ENCODE results near the gene C9orf153.

The C9orf153 gene

DNA sequence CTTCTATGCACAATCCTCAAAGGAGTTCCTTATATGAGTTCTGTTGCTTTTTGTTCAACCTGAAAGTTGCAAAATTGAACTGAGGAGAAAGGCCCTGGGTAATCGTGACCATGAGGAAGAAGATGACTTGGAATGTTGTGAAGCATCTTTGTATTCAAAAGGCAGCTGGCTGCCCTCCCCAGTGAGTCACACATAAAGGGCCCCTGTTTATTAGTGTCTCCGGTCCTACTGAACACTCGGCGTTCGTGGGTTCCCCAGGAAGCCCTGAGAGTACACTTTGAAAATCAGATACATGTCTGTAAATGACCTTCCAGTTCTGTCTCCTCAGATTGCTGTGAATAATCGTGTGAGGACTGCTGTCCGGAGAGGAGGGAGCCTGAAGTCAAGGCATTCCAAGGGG, 73.6 kb downstream of the C9orf153 start:
- DNase-seq, result no peak

DNA sequence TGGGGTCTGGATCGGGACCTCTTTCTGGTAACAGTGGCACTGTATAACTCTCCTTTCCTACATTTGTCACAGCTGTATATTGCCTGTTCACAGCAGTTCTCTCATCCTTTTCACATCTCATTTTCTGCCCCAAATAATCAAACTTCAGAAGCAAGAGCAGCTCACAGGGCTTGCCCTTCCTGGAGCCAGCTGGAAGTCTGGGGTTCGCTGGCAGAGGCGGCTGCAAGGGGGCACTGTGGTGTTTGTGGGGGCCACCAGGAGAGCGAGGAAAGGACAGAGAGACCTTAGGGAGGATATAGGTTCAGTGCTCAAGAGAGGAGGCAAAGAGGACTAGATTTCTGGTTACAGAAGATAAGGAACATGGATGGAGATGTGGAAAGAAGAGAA, 75.3 kb downstream of the C9orf153 start:
- DNase-seq, result no peak

DNA sequence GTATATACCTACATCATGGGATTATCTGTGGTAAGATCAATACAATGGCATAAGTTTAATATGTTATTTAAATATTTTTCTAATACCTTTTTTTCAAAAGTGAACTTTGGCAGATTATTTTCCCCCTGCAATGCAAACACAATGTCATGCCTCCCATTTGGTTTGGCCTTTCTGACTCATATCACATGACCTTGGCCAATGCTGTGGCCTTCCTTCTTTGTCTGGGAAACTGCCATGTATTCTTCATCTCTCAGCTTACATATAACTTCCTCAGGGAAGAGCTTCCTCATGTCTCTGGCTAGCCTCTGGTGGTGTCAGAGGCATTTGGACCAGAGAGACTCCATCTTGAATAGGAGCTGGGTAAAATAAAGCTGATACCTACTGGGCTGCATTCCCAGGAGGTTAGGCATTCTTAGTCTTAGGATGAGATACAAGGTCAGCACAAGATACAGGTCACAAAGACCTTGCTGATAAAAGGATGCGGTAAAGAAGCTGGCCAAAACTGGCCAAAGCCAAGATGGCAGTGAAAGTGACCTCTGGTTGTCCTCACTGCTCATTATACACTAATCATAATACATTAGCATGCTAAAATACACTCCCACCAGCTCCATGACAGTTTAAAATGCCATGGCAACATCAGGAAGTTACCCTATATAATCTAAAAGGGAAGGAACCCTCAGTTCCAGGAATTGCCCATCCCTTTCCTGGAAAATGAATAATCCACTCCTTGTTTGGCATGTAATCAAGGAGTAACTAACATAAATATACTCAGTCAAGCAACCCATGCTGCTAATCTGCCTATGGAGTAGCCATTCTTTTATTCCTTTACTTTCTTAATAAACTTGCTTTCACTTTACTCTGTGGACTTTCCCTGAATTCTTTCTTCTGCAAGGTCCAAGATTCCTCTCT, 76.0 kb downstream of the C9orf153 start:
- no peak for DNase-seq

DNA sequence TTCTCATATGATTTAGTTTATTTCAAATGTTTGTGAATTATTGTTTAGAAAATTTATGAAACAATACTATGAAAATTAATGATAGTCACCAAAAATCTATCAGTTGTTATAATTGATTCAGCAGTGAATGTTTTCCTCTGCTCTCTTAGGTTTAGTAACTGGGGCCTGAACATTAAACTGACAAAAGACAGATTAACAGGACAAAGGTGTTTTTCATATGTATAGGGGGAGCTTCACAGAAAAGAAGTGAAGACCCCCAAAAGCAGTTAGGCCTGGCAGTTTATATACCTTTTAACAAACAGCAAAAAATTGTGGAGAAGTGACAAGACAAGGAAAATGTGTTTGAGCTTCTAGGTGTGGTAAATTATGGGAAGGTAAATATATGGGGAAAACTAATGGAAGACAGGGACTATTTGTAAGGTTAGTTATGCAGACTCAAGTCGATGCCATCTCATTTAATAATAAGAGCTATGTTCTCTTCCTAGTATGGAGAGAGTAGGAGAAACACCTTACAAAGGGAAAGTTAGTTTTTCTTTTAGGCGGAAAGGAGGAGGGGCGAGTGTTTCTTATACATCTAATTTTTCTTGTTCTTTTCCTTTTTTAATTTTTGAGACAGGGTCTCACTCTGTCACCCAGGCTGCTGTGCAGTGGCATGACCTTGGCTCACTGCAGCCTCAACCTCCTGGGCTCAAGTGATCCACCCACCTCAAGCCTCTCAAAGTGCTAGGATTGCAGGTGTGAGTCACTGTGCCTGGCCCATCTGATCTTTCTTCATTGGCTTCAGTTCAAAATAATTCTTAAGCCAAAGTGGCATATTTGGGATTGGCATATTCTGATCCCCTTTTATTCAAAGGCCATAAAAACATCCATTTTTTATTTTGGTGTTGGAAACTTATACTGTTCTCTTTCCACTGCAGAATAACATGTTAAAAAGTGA, 77.8 kb downstream of the C9orf153 start:
- no peak for DNase-seq

DNA sequence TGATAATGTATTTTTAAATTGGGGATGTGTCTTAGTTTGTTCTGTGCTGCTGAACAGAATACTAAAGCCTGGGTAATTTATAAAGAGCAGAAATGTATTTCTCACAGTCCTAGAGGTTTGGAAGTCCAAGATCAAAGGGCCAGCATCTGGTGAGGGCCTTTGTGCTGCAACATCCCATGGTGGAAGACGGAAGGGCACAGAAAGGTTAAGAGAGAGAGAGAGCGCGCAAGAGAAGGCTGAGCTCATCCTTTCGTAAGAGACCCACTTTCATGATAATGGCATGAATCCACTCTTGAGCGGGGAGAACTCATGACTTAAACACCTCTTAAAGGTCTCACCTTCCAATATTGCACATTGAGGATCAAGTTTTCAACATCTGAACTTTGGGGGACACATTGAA, 81.0 kb downstream of the C9orf153 start:
- no peak for DNase-seq

DNA sequence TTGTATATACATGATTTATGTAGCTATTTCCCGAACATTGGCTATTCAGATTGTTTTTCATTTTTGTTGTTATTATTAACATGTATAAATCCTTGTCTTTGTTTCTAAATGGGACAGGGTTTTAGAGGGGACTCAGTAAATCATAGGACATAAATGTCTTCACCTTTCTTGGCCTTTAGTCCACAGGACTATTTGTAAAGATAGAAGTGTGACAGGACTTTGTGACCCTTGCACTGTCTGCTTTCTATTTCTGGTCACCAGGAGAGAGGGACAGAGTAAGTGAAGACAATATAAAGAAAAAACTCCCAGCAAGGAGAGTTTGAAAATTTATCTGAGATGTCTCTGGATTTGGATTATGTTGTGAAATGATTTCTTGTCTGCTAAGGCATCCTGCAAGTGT, 81.5 kb downstream of the C9orf153 start:
- no peak for DNase-seq

DNA sequence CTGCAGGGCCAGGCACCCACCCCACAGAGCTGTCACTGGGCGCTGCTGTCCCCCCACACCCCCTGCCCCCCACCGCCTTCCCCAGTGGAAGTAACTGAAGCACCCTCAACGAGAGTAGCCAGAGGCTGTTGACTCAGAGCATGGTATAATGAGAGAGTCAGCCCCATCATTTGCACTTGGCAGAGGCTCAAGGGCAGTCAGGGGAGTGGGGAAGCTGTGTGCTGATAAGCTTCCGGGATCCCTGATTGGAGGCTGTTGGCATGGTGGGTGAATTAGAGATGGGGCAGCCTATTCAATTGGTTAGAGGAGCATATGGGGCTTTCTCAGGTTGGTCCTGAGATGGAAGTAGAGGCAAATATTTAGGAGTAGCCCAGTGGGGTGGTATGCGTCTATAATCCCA, 83.0 kb downstream of the C9orf153 start:
- no peak for DNase-seq

DNA sequence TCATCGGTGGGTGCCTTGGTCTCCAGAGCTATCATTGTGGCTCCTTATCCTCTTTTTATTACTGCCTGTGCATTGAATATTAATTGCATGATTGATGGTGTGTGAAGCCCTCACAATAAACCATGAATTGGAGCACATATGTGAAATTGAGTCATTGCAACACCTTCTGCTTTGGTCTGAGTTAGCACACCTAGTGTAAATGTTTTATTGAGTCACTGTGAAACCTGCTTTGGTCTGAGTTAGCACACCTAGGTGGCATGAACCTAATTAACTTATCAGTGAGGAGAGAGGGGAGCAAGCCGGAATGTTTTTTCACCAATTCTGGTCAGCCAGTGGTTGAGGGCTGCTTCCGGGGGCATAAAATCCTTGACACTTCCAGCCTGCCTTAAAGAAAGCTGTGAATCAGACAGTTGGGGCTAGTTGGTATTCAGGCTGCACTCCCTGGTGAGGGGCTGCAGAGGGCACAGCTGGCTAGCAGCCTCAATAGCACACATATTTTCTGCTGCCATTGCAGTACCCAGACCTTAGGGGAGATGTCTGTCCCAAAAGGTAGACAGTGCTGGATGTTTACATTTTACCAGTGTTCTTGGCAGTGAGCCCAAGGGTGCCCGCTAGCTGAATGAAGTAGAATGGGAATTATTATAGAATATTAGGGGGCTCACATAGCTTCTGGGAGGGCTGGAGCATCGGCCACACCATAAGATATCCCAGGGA, 83.6 kb downstream of the C9orf153 start:
- DNase-seq, result no peak

DNA sequence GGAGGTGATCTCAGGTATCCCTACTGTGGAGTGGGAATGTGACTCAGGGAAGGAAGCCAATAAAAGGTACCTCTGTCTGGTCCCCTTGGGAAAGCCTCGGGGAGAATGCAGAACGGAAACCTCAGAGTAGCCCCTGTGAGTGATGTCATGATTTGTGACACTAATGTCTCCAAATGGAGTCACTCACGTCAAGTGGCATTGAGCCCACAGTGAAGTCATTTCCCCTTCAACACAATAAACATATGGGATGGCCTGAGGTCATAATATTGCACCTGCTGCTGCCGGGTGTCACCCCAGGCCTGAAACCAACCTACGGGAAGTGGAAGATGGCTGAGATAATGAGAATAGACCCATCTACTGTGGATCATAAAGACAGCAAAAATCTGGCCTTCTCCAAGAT, 84.2 kb downstream of the C9orf153 start:
- DNase-seq, result no peak
